SK-N-SH (cell line): Measurements from ENCODE around the gene MAN2A1.

ENCODE experiments used
- CTCF ChIP-seq: fragments of 200-600 bp; sonication (generic); IDR thresholded peaks from 2 replicates; pipeline ENCODE4 v1.6.1; 2017; ENCODE audit warnings: antibody characterized with exemption, mild to moderate bottlenecking, moderate library complexity
- POLR2AphosphoS5 ChIP-seq: IDR thresholded peaks from 2 replicates; pipeline ENCODE4 v1.6.1; 2012; ENCODE audit warnings: low read depth, low read length
- REST ChIP-seq: IDR thresholded peaks from 2 replicates; pipeline ENCODE4 v1.6.1; 2012; ENCODE audit warnings: mild to moderate bottlenecking, low read depth, low read length, moderate library complexity
- SMC3 ChIP-seq: IDR thresholded peaks from 2 replicates; pipeline ENCODE4 v1.6.1; 2012; ENCODE audit warnings: low read depth, low read length, improper control_type of control experiment

GRCh38 chr5:109705596-109705995 lies 15.9 kb downstream of the MAN2A1 start:
- TF ChIP-seq SMC3 (no peak), CTCF (no peak), REST (no peak), POLR2AphosphoS5 (no peak)
